GM13976 (cell line): ENCODE results near the gene CDK14.

Experiments used
- DNase-seq: peaks from one replicate; pipeline ENCODE4 v3.0.0; 2012; ENCODE audit warnings: low spot score
- CTCF ChIP-seq: IDR thresholded peaks from 2 replicates; pipeline ENCODE4 v1.5.1; 2012; ENCODE audit warnings: borderline replicate concordance, mild to moderate bottlenecking; ENCODE audit not compliant: insufficient read depth; ENCODE audit errors: extremely low read depth, missing control alignments, control extremely low read depth
- in situ Hi-C: fragments of 300-500 bp; cut with MboI; formaldehyde crosslinking; loops from one replicate; pipeline ENCODE4 v1.12.0; 2022; ENCODE audit warnings: low sequenced_read_pairs, mixed read lengths, inconsistent platforms; ENCODE audit not compliant: unreplicated experiment

The CDK14 gene

GRCh38 chr7:90738249-90738648, 142.1 kb downstream of the CDK14 start:
- in situ Hi-C loops = no loop called here
- no peak for DNase-seq
- no peak for TF ChIP-seq CTCF

- DNase-seq = no peak
- no peak for TF ChIP-seq CTCF
- in situ Hi-C loops = no loop called here
These were observed 143.6 kb downstream of the CDK14 start for GRCh38 chr7:90739716-90740115.

GRCh38 chr7:90740386-90740785, 144.3 kb downstream of the CDK14 start:
- no peak for TF ChIP-seq CTCF
- no peak for DNase-seq
- in situ Hi-C loops = no loop called here

GRCh38 chr7:90743626-90744025, 147.5 kb downstream of the CDK14 start:
- in situ Hi-C loops = no loop called here
- DNase-seq = no peak
- no peak for TF ChIP-seq CTCF

GRCh38 chr7:90747516-90747915, 151.4 kb downstream of the CDK14 start:
- in situ Hi-C loops = no loop called here
- no peak for TF ChIP-seq CTCF
- no peak for DNase-seq

GRCh38 chr7:90749262-90749661, 153.1 kb downstream of the CDK14 start:
- in situ Hi-C loops = no loop called here
- DNase-seq = no peak
- TF ChIP-seq CTCF = no peak

GRCh38 chr7:90749774-90750173, 153.7 kb downstream of the CDK14 start:
- in situ Hi-C loops = no loop called here
- peak; percentile 22 for DNase-seq
- peak; percentile 30 for TF ChIP-seq CTCF
